ENCODE measurements around the gene ATM.

The ATM gene

GRCh38 chr11:108302121-108302785 lies 79.4 kb downstream of the ATM start:
- TF ChIP-seq CTCF (IDR thresholded peaks at IDR 0.05; ENCODE audit: insufficient read depth, low read depth, low read length, missing control alignments): no peak
- no peak overlapping the region for H3K4me3 ChIP-seq (ENCODE audit: low read length)
- peak; percentile 61 for DNase-seq (ENCODE audit: low read depth)

DNA sequence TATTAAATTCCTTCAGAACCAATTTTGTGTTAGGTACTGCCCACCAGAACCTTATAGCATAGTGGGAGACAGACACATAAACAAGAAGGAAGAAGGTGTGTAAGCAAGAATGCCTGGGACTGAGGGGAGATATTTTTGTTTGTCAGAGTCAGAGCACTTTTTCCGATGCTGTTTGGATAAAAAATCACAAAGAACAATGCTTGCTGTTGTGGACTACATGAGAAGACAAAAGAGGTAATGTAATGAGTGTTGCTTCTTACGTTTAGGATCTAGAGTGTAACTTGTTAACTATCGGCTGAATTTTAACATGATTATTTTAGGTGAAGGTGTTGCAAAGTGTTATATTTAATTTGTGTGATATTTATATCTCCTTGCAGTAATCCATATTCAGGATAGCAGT lies 84.9 kb downstream of the ATM start:
- DNase-seq (ENCODE audit: low read depth): no peak
- TF ChIP-seq CTCF (IDR thresholded peaks at IDR 0.05; ENCODE audit: insufficient read depth, low read depth, low read length, missing control alignments): no peak
- H3K4me3 ChIP-seq (ENCODE audit: low read length): no peak overlapping the region

- no peak for TF ChIP-seq CTCF (IDR thresholded peaks at IDR 0.05; ENCODE audit: insufficient read depth, low read depth, low read length, missing control alignments)
- DNase-seq (ENCODE audit: low read depth): no peak
- H3K4me3 ChIP-seq (ENCODE audit: low read length): no peak overlapping the region
Measured at GRCh38 chr11:108313444-108313843, 90.6 kb downstream of the ATM start.

DNA sequence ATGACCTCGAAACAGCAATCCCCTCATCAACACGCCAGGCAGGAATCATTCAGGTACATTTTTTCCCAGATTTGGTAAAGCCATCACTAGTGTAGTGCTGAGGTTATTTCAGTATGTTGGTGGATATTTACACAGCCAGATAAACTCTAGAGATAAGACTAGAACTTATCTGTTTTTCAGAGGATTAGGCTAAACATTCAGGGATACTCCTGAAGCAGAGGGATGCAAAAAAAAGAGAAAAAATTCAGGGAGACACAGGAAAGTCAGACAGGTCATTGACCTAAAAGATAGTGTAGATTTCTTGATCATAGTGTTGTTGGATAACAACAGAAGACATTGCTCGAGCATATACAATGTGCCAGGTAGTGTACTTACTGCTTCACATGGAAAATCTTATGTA lies 93.2 kb downstream of the ATM start:
- no peak overlapping the region for H3K4me3 ChIP-seq (ENCODE audit: low read length)
- TF ChIP-seq CTCF (IDR thresholded peaks at IDR 0.05; ENCODE audit: insufficient read depth, low read depth, low read length, missing control alignments): no peak
- DNase-seq (ENCODE audit: low read depth): no peak

- DNase-seq (ENCODE audit: low read depth): peak; percentile 52
- no peak for TF ChIP-seq CTCF (IDR thresholded peaks at IDR 0.05; ENCODE audit: insufficient read depth, low read depth, low read length, missing control alignments)
Measured at GRCh38 chr11:108319541-108320145, 96.8 kb downstream of the ATM start.

GRCh38 chr11:108322666-108323065 lies 99.8 kb downstream of the ATM start:
- H3K4me3 ChIP-seq (ENCODE audit: low read length): no peak overlapping the region
- no peak for TF ChIP-seq CTCF (IDR thresholded peaks at IDR 0.05; ENCODE audit: insufficient read depth, low read depth, low read length, missing control alignments)
- DNase-seq (ENCODE audit: low read depth): no peak

More at GRCh38 chr11:108319541-108320145, 96.8 kb downstream of the ATM start:
- no peak overlapping the region for H3K4me3 ChIP-seq (ENCODE audit: low read length)

DNA sequence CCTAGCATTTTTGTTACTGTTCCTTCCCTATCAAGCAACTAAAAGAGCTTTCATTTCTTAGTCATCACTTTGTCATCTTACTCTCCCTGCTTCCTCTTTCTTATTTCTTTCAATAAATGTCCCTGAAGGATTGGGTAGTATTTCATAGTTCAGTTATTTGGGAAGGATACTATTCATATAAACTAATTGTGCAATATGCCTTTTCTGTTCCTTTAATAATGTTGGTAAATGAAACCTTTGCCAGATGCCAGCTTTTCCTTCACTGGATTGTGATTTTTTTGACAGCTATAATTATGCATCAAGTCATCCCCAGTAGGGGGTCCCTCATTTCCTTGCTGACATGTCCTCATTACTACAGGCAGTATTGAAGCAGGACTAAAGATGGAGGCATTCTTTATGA lies 101.7 kb downstream of the ATM start:
- H3K4me3 ChIP-seq (ENCODE audit: low read length): no peak overlapping the region
- no peak for TF ChIP-seq CTCF (IDR thresholded peaks at IDR 0.05; ENCODE audit: insufficient read depth, low read depth, low read length, missing control alignments)
- DNase-seq (ENCODE audit: low read depth): peak; percentile 29
